Suprapubic skin (tissue), 3 donors: ENCODE data around the gene SLC7A7.

Experiments used
- CTCF ChIP-seq, 2 donors: fragments of 200-600 bp in 1 of 2; fragments of 450-650 bp in 1 of 2; sonication (generic) in 1 of 2; IDR thresholded peaks; one replicate each; pipeline ENCODE4 v1.5.1; 2016 to 2019; ENCODE audit warnings: antibody characterized with exemption in 2 of 2, mild to moderate bottlenecking in 1 of 2, moderate library complexity in 1 of 2
- POLR2AphosphoS5 ChIP-seq, 3 donors: sonication (generic); formaldehyde crosslinking; IDR thresholded peaks; one replicate each; pipeline ENCODE4 v1.6.1; 2017; ENCODE audit warnings: antibody characterized with exemption in 3 of 3

- no peak for TF ChIP-seq CTCF (IDR thresholded peaks at IDR 0.05)
- TF ChIP-seq POLR2AphosphoS5 (IDR thresholded peaks at IDR 0.05): no peak
These were observed 37.3 kb upstream of the SLC7A7 start for GRCh38 chr14:22852599-22852939.
